Loucy (cell line): ENCODE data around the gene MAML2.

ENCODE experiments used
- CTCF ChIP-seq: fragments of 200-600 bp; sonication (generic); conservative IDR thresholded peaks from 2 replicates; pipeline ENCODE4 v1.5.1; 2014; ENCODE audit warnings: mild to moderate bottlenecking, antibody characterized with exemption, low read length
- EZH2phosphoT487 ChIP-seq: fragments of 200-600 bp; IDR thresholded peaks from 2 replicates; pipeline ENCODE4 v1.6.1; 2018; ENCODE audit warnings: antibody characterized with exemption, mild to moderate bottlenecking, moderate library complexity, borderline replicate concordance

GRCh38 chr11:96227244-96227643, 115.8 kb downstream of the MAML2 start:
- no peak for TF ChIP-seq CTCF
- TF ChIP-seq EZH2phosphoT487: no peak
